GM21360 (cell line): ENCODE results near the gene ZFPM1.
"Not testable (repeated sequence)": the region's sequence is repeated elsewhere in the genome, so short reads cannot be mapped to it uniquely, and the experiment has no call there.

Source experiments
- ATAC-seq: cut with Tn5 transposase; IDR thresholded peaks from one replicate; pipeline ENCODE4 v1.9.1; 2021; ENCODE audit warnings: mild to moderate bottlenecking, moderate library complexity; ENCODE audit not compliant: unreplicated experiment

Gene ZFPM1

DNA sequence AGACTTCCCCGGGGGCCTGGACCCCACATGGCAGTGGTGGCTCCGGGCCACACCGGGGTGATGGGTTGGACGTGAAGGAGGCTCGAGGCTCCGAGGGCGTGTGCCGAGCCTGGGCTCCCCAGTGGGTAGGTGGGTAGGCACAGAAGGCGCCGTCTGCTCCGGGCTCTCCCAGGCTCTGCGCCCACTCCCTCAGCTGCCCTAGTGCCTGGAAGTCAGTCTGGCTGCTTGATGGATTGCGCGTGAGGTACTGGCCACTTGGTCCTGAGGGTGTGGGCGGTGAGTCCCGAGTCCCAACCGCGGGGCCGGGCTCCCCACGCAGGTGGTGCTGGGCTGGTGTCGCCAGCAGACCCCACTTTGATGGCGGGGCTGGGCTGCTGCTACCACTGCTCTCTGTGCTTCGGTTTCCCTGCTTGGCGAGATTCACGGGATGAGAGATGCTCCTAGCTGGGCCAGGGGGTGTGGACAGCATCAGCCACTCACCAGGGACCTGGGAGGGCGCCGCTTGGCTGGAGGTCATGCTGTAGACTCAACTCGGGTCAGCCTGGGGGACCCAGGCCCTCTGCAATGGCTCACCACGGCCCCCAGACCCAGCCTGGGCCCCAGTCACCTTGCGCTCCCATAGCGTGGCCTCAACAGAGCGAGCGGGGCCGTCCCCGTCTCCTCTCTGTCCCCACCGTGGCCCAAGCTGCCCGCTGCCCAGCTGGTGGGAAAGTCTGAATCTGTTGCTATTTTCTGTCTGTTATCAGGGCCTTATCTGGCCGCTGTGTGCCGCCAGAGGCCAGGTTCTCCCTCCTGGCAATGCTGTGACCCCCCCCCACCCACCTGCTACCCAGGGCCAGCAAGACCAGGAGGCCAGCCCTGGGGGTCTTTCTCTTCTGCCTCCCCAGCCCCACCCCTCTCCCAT is 26.1 kb downstream of the ZFPM1 start:
- ATAC-seq = no peak

DNA sequence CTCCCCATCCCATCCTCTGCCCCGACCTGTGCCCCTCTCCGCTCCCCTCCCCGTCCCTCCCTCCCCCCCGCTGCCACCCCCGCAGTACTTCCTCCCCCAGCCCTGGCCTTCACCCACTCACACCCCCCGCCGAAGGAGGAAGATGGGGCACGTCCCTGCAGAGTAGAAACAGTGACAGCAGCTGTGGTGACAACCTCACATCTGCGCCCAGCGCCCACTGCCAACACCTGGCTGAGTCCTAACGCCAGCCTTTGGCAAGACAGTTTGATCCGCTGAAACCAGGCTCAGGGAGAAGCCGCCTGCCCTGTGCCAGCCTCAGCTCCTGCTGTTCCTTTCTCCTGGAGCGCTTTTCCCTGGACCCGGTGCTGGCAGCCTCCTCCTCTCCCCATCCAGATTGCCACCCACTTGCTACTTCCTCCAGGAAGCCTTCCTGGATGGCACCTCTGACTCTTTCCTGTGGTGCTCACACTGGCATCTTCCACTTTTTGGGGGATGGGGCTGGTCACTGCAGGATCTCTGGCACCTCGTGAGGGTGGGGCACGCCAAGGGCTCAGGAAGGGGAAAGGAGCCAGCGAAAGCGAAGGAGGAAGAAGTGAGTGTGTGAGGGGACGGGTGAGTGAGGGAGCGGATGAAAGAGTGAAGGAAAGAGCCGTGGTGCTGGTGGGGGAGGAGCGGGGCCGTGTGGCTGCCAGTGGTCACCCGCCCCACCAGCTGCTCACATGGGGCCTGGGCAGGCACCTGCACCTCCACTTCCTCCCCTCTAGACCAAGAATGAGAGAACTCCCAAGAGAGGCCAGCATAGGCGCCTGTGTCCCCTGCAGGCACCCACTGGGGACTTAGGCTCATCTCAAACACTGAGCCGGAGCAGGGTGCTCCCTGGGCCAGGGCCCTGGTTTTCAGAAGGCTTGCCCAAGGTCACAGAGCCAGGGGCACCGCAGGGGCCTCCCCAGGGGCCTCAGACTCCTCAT is 27.0 kb downstream of the ZFPM1 start:
- no peak for ATAC-seq

DNA sequence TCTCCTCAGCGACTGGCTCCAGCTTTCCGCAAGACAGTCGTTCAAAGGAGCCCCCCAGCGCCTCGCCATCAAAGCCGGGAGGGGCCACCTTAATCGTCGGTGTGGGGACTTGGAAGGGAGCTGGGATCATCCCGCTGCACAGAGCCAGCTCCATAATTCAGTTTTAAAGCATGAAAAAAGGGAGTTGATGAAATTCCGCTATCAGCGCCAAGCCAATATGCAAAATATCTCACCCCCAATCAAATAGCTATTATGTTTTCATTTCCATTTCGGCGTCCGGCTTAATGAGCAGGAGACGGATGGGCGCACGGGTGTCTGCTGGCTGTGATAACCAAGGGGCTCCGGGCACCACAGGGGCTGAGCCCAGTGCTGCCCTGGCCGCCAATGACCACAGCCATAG is 27.7 kb downstream of the ZFPM1 start:
- ATAC-seq = no peak

DNA sequence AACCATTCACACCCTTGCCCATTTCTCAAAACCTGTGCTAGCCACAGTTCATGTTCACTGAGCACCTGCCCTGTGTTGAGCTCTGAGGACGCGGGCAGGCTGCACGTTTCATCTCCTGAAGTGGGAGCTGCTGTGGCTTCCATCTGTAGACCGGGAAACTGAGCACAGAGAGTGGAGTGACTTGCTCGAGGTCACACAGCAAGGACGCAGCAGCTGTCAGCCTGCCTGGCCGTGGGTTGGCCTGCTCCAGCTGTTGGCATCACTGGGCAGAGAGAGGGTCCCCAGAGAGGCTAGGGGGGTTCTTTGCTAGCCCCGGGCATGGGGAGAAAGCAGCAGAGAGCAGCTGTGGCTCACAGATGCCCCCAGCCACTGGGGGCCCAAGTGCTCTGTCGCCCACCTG is 28.8 kb downstream of the ZFPM1 start:
- no peak for ATAC-seq

DNA sequence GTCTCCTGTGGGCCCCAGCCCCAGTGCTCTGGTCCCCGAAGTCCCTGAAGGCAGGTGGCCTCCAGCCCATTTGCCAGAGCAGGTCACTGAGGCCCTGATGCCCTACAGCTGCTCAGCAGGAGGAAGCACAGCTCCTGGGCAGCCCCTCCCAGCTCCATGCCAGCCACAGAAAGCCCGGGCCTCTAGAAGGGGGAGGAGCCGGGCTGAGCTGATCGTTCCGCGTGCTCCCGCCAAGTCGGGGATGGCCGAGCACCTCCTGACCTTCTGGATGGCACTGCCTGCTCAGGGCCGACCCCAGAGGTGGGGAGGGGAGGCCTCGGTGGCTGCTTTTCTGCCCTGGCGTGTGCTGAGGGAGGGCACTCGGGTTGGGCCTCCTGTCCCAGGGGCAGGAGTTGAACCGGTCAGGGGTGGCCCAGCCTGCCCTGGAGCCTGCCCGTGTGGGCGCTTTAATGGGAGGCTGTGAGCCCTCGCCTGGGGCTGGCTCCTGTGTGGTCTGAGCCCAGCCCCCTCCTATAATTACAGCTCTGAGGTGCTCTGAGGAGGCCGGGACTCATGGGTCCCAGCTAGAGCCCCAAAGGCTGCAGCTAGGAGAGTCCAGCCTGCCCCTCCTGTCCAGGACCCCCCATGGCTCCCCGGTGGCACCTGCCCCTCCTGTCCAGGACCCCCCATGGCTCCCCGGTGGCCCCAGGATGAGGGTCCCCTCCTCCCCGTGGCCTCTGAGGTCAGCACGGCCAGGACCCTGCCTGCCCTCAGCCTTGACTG is 29.7 kb downstream of the ZFPM1 start:
- ATAC-seq = no peak

DNA sequence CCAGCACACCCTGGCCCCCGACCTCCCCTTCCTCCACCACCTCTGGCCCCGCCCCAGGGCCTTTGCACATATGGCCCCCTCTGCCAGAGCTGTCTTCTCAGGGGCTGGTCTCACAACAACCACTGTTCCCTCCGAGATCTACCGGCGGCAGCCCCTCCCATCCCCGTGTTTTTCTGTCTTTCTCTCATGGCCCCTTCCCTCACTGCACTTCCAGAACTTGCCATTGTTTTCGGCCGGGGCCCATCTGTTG is 30.2 kb downstream of the ZFPM1 start:
- no peak for ATAC-seq

DNA sequence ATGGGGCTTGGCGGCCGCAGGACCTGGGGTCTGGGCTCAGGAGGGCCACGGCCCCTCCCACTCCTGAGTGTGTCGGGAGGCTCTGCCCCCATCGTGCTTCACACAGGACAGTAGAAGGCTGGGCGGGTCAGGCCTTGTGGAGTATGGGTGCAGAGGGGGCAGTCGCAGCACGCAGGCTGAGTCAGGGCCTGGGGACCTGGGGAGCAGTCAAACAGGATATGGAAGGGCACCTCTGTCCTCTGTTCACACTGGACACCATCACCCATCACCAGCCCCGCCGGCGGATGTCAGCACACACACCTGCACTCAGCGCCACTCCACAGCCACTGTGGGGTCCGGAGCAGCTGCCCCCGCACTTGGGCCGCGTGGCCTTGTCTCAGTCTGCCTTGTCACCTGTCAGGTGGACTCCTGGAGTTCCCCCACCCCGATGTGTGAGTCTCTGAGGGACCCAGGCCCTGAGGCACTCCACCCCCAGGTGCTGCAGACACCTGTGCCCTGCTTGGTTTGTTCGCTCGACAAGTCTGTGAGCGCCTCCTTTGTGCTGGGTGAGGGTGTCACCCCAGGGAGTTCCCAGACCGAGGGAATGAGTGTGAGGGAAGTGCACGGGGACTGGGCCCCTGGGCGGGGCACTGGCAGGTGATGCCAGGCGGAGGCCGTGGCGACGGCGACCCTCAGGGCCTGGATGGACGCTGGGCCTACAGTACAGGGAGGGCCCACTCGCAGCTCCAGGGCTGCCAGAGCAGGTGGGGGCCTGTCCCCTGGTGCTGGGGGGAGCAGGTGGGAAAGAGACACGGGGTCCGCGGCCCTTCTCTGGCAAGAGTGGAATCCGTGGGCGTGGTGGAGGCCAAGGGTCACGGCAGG is 31.7 kb downstream of the ZFPM1 start:
- ATAC-seq = no peak

DNA sequence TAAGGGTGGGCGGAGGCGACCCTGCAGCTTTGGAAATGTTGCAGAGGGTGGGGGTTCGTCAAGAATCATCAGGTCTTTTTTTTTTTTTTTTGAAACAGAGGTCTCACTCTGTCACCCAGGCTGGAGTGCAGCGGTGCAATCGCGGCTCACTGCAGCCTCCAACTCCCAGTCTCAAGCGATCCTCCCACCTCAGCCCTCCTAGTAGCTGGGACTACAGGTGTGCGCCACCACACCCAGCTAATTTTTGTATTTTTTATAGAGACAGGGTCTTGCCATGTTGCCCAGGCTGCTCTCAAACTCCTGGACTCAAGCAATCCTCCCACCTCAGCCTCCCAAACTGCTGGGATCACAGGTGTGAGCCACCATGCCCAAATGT is 32.3 kb downstream of the ZFPM1 start:
- ATAC-seq = not testable (repeated sequence)

DNA sequence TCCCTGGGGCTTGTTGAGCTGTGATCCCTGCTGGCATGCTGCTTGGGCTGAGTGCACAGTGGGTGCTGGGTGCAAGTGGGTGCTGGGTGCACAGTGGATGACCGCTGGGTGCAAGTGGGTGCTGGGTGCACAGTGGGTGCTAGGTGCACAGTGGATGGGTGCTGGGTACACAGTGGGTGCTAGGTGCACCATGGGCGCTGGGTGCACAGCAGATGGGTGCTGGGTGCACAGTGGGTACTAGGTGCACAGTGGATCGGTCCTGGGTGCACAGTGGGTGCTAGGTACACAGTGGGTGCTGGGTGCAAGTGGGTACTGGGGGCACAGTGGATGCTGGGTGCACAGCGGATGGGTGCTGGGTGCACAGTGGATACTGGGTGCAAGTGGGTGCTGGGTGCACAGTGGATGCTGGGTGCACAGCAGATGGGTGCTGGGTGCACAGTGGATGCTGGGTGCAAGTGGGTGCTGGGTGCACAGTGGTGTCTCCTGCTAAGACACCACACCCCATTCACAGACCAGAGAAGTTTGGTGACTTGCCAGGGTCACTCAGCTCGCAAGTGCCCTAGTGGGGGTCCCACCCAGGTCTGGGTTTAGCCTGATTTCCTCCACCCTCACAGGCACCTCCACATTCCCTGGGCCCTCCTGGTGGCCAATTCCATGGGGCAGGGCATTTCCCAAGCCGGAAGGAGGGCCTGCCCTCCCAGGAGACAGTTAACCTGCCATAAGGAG is 33.5 kb downstream of the ZFPM1 start:
- ATAC-seq = no peak

DNA sequence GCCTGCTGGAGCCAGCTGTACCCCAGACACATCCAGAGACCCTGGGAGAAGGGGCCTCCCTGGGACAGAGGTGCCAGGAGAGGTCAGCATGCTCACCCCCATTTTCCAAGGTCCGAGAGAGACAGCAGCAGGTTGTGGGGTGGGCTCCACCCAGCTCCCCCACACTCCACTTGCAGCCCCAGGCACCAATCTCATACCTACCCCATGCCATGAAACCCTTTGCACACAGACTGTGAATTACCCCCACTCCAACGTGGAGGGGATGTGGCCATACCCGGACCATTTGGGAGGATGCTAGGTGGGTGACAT is 34.0 kb downstream of the ZFPM1 start:
- ATAC-seq = no peak

DNA sequence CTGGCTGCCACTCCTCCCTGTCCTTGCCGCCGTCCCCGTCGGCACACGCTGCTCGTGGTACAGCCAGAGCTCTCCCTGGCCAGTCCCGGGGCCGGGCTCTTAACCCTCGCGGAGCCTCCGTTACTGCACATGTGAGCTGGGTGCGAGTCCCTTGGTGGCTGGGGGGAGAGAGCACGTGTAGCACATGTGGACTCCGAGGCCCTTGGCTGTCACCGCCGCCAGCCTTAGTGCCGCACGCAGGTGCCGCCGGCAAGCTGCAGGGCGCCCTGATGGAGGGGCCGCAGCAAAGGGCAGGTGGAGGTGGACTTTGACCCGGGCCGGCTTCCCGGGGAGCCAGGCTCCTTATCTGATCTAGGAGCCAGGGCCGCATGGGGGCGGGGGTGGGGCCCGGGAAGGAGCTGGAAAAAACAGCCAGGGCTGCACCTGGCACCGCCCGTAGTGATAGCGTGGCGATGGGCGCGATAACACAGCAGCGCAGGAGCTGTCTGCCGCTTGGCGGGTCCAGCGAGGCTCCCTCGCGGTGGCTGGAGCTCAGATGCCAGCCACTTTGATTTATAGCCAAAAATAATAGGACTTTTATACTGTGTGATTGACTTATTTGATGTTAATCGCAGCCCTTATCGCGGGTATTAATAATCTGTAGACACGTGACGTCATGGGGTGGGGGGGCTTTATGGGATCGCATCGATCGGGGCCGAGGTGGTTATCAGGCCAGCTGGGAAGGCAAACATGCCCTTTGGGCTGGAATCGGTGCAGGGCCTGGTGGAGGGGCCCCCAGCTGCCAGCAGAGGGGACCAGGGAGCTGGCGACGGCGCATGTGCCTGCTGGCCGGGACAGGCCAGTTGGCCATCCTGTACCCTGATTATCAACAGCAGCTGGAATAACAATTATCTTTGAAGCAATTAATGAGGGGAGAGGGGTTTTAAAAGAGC is 35.1 kb downstream of the ZFPM1 start:
- no peak for ATAC-seq

DNA sequence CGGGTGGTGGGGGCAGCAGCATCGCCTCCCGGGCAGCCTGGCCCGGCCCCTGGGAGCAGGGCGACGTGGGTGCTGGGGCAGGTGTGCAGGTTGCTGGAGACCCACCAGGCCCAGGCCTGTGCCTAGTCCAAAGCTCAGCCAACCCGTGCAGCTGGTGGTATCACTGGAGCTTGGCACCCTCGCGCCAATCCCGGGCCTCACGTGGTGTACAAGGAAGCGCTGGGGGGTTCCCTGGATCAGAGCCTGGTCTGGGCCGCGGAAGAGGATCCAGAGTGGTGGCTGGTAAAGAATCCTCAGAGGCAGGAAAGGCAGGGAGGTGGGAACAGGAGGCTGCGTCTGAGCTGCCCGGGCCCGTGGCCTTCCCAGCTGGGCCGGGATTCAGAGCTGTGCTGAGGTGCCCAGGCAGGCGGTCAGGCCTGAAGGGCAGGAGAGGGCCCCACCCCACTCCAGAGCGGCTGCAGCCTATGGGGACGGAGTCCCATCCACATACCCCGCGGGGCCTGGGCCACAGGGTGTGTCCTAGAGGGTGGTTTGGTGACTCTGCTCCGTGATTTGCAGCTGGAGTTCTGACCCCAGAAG is 36.2 kb downstream of the ZFPM1 start:
- ATAC-seq = no peak

DNA sequence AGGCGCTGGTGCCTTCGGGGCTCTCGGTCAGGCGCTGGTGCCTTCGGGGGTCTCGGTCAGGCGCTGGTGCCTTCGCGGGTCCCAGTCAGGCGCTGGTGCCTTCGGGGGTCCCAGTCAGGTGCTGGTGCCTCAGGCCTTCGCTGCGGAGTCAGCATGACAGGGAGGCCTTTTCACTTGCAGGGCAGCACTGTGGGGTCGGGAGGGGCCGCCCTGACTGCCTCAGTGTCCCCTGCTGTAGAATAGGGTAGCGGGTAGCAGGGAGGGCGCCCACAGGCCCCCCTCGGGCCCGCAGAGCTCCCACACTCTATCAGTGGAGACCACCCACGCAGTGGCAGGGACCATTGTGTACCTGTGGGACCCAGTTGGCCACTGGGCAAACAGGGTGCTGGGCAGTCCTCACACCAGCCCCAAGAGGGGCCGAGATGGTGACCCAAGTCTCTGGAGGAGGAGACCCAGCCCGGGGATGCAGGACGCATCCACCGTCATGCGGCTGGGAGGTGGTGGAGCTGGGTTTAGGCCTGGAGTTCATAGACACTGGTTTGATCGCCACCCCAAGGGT is 38.0 kb downstream of the ZFPM1 start:
- no peak for ATAC-seq

DNA sequence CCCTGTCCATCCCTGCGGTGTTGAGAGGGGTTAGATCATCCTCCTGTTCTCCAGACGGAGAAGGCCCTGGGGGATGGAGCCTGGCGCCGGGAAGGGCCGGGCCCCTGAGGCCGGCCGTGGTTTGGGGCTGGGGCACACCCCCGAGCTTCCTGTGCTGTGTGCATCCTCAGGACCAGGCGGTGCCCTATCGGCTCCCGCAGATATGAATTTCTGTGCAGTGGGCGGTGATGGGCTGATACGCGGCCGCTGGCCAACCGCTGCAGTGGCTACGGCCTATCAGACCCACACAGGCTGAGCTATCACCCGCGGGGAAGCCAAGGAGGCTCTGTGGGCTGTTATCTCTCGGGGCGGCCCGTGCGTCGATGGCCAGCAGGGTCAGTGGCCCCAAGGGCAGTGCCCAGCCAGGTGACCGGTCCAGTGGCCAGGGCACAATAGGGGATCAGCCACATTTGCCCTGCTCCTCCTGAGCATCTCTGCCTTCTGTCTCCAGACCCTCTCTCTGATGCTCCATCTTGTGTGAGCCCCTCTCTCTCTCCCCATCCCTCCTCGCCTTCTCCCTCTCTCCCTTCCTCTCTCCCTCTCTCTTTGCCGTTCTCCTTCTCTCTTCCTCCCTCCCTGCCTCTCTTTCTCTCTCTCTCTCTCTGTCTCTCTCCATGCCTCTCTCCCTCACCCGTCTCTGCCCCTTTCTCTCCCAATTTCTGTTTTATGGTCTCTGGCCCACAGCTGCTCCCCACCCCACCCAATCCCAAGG is 38.7 kb downstream of the ZFPM1 start:
- no peak for ATAC-seq

DNA sequence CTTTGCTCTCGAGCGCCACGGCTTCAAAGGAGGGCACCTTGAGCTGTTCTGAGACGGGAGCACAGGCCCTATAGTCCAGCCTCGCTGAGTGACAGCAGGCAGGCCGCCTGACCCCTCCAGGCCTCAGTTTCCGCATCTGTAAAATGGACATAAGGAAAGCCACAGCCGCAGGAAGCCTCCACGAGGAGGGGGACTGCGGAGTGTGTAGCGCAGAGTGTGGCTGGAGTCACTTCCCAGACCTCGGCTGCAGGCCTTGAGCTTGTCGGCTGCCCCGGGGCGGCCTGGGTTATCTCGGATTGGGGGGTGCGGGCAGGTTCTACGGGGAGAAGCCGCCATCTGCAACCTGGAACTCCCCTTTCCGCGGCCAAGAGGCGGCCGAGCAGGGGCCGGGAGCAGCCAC is 40.8 kb downstream of the ZFPM1 start:
- no peak for ATAC-seq

DNA sequence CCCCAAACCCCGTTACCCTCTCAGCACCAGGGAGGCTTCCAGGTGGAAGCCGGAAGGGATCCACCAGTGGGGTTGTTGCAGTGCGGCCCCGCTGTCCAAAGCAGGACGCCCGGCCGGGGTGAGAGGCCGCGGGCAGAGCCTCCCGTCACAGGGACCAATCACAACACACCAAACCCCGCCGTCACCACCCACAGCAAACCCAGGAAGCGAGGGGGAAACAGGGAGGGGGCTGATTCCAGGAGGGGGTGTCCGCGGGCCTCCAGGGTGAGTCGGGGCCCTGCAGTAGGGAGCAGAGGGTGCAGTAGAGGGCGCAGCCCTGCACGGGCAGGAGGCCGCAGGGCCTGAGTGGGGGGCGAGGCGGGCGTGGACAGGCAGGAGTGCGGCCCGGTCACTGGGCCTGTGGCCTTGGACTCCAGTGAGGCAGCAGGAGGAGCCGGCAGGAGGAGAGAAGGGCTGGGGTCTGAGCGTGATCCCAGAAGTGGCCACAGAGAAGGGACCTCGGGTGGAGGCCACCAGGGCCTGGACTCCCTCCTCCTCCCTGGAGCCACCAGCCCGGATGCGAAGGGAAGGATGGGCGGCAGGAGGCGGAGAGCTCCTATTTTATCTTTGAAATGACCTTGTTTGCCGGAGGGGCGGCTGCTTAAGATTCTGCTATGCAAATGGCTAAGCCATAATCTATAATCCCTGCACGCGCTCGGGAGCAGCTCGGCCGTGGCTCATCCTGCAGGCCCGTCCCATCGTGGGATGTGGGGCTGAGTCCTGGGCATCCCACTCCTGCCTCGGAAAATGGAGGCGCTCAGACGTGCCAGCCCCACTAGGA is 41.5 kb downstream of the ZFPM1 start:
- no peak for ATAC-seq
